Gastroesophageal sphincter (tissue), 3 donors: ENCODE measurements around the gene MYH7.

Source experiments
- CTCF ChIP-seq, 4 experiments: fragments of 200-600 bp in 2 of 4; fragments of 450-650 bp in 2 of 4; sonication (generic) in 1 of 4; IDR thresholded peaks; one replicate each; pipeline ENCODE4 v1.5.1; 2017 to 2019; ENCODE audit warnings: antibody characterized with exemption in 4 of 4, mild to moderate bottlenecking in 2 of 4, moderate library complexity in 2 of 4
- EP300 ChIP-seq: sonication (generic); formaldehyde crosslinking; IDR thresholded peaks from one replicate; pipeline ENCODE4 v1.6.1; 2017; ENCODE audit warnings: antibody characterized with exemption, mild to moderate bottlenecking
- POLR2A ChIP-seq, 2 donors: fragments of 450-650 bp; IDR thresholded peaks; one replicate each; pipeline ENCODE4 v1.6.1; 2017; ENCODE audit warnings: antibody characterized with exemption in 2 of 2, mild to moderate bottlenecking in 2 of 2, moderate library complexity in 1 of 2

GRCh38 chr14:23379366-23380196, 55.9 kb downstream of the MYH7 start:
- peak in 3 of 4 experiments; percentile 89 to 98 (median 89) for TF ChIP-seq CTCF (IDR thresholded peaks at IDR 0.05)
- no peak for TF ChIP-seq POLR2A (IDR thresholded peaks at IDR 0.05)
- TF ChIP-seq EP300, result no peak
